GM18951 (cell line): Measurements from ENCODE around the gene XRRA1.
"Not testable (repeated sequence)": the region's sequence is repeated elsewhere in the genome, so short reads cannot be mapped to it uniquely, and the experiment has no call there.

Source experiments
- POLR2A ChIP-seq: IDR thresholded peaks from 4 replicates; pipeline ENCODE4 v1.6.1; 2011; ENCODE audit warnings: mild to moderate bottlenecking; ENCODE audit not compliant: insufficient read length, insufficient read depth; ENCODE audit errors: extremely low read depth
- in situ Hi-C: fragments of 300-500 bp; cut with MboI; formaldehyde crosslinking; loops from one replicate; pipeline ENCODE4 v1.12.0; 2022; ENCODE audit warnings: low sequenced_read_pairs, mixed read lengths, inconsistent platforms; ENCODE audit not compliant: unreplicated experiment

XRRA1 gene

DNA sequence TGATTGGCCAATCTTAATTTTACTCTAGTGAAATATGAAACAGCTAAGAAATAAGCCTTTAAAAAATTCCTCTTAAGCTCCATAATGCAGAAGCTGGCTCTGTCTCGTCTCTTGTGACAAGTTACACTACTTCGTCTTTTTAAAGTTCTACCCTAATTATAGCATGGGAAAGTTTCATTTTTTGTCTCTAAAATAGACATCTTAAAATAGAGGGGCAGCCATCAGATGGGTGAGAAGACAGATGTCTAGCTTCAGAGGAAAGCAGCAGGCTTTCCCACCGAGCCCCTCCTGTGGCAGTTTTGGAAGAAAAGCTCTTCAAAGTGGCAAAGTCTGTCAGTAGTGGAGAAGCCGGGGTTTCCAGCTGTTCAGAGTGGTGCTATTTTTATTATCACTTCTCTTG is 39.5 kb downstream of the XRRA1 start:
- in situ Hi-C loops, result no loop called here

DNA sequence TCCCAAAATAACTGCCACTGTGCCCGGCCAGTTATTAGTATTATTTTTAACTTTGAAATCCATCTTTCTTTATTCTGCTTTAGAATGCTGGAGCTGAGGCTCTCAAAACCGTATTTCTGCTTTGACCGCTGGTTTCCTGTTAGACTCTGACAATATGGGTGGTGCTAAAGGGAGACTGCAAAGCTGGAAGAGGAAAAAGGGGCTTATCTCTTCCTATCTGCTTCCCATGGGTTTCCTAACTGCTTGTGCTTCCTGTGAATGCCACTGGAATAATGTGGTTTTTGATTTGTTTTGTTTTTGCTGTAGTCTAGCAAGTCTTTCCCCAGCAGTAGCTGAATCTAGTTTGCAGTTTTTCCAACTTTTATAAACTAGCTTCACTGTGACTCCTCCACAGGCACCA is 43.6 kb downstream of the XRRA1 start:
- no peak for TF ChIP-seq POLR2A
- in situ Hi-C loops, result no loop called here

More for the DNA sequence above, 39.5 kb downstream of the XRRA1 start:
- no peak for TF ChIP-seq POLR2A

DNA sequence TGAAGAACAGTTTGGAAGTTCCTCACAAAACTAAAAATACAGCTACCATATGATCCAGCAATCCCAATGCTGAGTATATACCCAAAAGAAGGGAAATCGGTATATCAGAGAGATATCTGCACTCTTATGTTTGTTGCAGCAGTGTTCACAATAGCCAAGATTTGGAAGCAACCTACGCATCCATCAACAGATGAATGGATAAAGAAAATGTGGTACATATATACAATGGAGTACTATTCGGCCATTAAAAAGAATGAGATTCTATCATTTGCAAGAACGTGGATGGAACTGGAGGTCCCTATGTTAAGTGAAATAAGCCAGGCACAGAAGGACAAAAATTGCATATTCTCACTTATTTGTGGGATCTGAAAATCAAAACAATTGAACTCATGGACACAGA is 46.5 kb downstream of the XRRA1 start:
- in situ Hi-C loops, result no loop called here
- no peak for TF ChIP-seq POLR2A

DNA sequence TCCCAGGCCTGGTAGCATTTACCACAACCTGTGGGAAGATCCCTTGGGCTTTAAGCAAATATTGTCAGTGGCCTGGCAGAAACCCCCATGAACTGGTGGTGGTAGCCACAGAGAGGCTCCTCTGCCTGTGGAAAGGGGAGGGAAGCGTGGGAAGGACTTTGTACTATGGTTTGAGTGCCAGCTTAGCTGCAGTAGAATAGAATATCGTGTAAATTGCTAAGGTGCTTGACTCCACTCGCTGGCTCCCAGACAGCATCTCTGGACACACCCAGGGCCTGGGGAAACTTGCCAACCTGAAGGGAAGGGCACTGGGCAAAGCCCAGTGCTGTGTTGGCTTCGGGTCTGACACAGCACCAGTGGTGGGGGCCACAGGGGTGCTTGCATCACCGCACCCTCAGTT is 52.6 kb downstream of the XRRA1 start:
- in situ Hi-C loops, result no loop called here
- TF ChIP-seq POLR2A, result no peak

DNA sequence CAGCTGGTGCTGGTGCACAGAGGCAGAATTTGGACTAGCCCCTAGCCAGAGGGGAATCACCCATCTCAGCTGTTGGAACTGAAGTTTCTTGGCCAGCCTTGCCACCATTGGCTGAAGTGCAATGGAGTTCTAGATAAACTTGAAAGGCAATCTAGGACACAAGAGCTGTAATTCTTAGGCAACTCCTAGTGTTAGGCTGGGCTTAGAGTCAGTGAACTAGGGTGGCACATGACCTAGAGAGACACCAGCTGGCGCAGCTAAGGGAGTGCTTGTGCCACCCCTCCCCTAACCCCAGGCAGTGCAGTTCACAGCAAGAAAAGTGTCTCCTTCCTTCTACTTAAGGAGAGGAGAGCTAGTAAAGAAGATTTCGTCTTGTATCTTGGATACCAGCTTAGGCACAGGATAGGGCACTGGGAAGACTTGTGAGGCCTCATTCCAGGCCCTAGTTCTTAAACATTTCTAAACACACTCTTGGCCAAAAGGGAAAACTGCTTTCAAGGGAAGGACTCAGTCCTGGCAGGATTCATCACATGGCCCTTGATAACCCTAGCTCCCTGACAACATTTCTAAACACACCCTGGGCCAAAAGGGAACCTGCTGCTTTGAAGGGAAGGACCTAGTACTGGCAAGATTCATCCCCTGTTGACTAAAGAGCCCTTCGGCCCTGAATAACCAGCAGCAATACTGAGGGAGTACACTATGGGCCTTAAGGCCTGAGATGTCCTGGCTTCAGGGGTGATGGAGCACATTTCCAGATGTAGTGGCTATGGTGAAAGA is 53.4 kb downstream of the XRRA1 start:
- in situ Hi-C loops, result no loop called here
- TF ChIP-seq POLR2A, result no peak

DNA sequence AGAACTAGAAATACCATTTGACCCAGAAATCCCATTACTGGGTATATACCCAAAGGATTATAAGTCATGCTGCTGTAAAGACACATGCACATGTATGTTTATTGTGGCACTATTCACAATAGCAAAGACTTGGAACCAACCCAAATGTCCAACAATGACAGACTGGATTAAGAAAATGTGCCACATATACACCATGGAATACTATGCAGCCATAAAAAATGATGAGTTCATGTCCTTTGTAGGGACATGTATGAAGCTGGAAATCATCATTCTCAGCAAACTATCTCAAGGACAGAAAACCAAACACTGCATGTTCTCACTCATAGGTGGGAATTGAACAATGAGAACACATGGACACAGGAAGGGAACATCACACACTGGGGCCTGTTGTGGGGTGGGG is 55.9 kb downstream of the XRRA1 start:
- in situ Hi-C loops, result not testable (repeated sequence)

DNA sequence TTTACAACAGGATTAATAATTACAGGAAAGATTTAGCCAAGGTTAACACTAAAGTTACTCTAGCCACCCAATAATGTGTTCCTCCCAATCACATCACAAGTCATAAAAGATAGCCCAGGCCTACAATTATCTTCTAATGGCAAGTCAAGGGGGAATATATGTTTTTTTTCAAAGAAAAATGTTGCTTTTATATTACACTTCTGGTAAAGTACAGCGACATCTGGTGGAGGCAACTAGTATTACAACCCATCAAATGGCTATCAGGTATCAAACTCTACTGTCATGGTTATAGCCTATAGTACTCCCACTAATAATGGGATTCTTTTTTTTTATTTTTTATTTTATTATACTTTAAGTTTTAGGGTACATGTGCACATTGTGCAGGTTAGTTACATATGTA is 71.8 kb downstream of the XRRA1 start:
- no peak for TF ChIP-seq POLR2A
- in situ Hi-C loops, result no loop called here

DNA sequence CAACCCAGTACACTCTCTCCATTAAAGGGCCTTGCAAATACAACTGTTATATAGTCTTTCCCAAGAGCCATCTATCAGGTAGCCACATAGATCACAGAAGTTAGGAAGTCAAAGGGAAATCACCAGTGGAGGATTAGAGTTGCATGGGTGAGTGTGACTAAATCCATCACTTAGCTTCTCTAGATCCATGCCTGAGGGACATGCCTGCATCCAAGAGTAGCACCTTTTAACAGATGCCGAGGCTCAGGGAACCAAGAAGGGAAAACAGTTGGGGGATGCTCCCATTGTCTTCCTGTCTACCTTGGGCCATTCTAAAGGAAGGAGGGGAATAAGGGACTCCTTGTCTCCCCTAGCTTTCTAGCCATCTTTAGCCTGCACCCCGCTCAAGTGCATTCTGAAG is 77.9 kb downstream of the XRRA1 start:
- no peak for TF ChIP-seq POLR2A
- in situ Hi-C loops, result no loop called here

DNA sequence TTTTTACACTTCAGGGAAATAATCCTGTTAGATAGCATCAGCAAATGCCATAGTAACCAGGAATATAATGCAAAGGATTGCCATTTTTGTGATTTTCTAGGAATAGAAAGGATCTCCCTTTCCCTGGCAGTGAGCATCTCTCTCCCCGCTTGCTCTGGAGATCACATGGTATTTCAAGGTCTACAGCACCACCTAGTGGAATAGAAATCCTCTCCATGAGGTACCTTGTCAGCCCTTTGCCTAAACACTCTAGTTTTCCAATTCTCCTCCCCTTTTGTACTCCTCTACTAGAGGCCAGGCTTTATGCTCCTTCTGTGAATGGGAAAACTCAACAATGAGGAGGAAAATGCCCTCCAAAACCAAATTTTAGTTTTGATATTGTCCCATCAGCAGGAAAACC is 78.4 kb downstream of the XRRA1 start:
- no peak for TF ChIP-seq POLR2A
- in situ Hi-C loops, result no loop called here

DNA sequence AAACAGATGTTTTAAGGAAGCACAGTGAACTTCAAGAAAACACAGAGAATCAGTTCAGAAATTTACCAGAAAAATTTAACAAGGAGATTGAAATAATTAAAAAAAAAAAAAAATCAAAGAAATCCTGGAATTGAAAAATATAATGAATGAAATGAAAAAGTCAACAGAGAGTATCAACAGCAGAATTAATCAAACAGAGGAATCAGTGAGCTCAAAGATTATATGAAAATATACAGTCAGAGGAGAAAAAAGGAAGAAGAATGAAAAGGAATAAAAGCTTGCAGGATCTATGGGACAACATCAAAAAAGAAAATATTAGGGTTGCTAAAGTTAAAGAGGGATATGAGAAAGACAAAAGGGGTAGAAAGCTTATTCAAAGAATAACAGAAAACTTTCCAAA is 82.3 kb downstream of the XRRA1 start:
- in situ Hi-C loops, result no loop called here
- TF ChIP-seq POLR2A, result no peak

DNA sequence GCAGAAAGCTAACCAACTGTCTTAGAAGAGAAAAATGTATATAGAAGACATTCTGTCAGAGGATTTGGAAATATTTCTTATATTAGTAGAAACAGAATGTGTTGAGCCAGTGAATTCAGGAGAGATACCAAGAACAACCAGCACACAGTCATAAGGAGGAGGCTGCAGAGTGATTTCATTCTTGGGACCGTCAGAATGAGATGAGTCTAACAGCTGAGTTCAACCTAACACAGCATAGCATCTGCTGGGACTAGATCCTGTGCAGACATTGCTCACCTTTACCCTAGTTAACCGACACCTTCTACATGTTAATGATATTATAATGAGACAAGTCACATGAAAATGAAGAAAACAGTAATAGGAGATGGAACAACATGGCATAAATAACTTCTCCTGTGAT is 85.5 kb downstream of the XRRA1 start:
- in situ Hi-C loops, result no loop called here
- no peak for TF ChIP-seq POLR2A

DNA sequence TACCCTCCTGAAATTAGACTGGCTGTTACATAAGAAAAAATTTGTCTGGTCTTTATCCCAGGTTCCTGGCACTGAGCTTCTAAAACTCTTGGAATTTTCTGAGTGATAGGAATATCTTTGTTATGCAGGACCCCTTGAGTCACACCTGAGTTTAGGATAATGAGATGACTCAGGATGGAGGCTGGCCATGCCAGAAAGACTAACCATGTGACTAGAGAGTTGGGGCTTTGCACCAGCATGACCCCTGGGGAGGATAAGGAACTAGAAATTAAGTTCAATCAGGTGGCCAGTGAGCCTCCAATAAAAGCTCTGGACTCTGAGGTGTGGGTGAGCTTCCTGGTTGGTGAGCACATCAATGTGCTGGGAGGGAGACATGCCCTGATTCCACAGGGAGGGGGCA is 88.1 kb downstream of the XRRA1 start:
- in situ Hi-C loops, result no loop called here
- TF ChIP-seq POLR2A, result no peak

DNA sequence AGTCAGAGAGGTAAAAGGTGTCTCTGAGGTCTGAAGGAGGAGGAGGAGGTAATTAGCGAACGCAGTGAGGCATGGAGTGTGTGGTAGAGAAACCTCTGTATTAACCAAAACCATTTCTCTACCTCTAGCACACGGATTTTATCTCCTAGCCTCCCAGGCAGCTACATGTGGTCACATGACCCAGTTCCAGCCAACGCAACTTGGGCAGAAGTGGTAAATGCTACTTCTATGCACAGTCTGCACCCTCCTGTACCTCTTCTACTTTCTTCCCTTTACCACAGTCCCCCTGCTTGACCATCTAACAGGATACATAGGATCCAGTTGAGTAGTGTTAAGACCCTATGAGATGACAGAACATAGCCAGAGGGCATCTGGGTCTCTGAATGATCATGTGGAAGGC is 95.7 kb downstream of the XRRA1 start:
- no peak for TF ChIP-seq POLR2A
- in situ Hi-C loops, result no loop called here

DNA sequence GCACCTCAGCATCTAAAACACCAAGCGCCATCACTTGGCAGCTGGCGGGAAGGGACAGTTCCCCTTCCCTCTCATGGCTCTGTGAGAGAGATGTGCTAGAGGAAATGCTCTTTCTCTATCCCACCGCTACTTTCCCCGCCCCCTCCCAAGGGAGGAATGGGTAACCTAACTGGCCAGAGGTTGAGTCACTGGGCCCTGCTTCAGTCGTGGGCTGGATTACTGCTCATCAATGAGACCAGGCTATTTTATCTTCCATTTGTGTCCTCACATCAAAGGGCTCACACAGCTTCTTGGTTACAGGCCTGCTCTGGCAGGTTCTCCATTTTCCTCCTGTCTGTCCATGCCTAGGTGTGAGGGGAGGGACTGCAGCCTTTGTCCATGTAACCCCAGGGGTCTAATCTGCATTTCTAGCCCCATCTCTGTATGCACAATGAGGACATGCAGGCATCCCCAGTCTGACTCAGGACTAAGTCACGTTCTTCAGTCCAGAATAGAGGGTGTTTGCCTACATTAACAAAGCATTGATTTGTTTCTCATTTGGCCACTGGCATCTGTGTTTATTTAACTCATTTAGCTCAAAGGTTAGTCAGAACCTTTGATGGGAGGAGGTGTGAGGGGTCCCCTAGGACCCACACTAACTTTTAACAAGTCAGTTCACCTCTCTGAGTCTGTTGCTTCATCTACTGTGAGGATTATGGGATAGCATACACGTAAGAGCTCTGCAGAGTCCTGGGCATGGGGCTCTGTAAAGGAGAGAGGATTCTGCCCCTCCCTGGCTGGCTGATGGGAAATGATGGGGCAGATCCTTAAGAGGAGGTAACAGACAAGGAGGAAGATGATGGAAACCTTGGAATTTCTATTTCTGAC is 99.1 kb downstream of the XRRA1 start:
- in situ Hi-C loops, result no loop called here
- TF ChIP-seq POLR2A, result no peak

DNA sequence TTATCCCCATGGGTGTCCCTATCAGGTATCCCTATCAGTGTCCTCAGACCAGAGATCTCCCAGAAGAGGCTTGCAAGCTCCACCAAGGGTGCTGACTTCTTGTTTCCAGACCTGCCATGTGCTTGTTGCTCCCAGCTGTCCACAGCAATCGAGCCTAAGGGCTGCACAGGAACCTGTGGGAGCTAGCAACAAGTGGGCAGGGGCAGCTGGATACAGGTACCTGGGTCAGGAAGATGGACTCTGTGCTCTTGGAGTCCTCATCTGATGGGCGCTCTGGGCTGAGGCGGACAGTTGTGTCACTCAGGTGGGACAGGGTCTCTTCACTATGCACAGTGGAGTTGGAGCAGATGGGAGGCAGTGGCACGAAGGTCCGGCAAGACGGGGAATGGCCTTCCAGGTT is 101.0 kb downstream of the XRRA1 start:
- TF ChIP-seq POLR2A, result no peak
- in situ Hi-C loops, result no loop called here

DNA sequence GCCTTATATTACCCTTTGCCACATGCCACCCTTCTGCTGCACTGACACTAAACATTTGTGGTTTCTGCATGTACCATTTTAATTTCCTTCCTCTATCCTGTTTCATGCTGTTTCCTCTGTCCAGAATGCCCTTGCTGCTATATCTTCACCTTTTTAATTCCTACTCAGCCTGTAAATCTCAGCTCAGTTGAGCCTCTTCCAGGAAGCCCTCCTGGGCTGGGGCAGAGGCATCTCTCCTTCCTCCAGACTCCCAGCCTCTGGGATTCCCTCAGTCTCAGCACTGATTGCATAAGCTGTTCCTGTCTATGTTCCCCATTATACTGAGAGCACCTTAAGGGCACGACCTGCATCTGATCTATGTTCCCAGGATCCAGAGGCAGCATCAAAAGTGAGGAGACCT is 101.5 kb downstream of the XRRA1 start:
- in situ Hi-C loops, result no loop called here
- no peak for TF ChIP-seq POLR2A
